Measurements from ENCODE around the gene OR7D2. TPM values are rescaled to one million over a fixed set of nuclear protein-coding genes. Genes with fewer than 3 reads are reported as not detected.

Gene OR7D2
- total RNA-seq, 1 donor from 2014 or later, result not detected

GRCh38 chr19:9144920-9145319 lies 33.9 kb upstream of the OR7D2 start:
- no peaks in the 10 kb centered on the region for H3K27me3 ChIP-seq (ENCODE audit: control insufficient read depth, insufficient read depth, low read length)
- H3K4me3 ChIP-seq (ENCODE audit: low read depth, low read length), result no peak overlapping the region
- no peak for TF ChIP-seq CTCF (IDR thresholded peaks at IDR 0.05; ENCODE audit: insufficient read depth, low read length, poor library complexity, severe bottlenecking)
- DNase-seq (ENCODE audit: low read depth), result no peak
- H3K36me3 ChIP-seq (ENCODE audit: control insufficient read depth, insufficient read depth, low read length), result no peaks in the 10 kb centered on the region

- TF ChIP-seq CTCF (IDR thresholded peaks at IDR 0.05; ENCODE audit: insufficient read depth, low read length, poor library complexity, severe bottlenecking), result no peak
- Histone ChIP-seq H3K27me3 (ENCODE audit: control insufficient read depth, insufficient read depth, low read length) (no peaks in the 10 kb centered on the region), H3K4me3 (ENCODE audit: low read depth, low read length) (no peak overlapping the region), H3K36me3 (ENCODE audit: control insufficient read depth, insufficient read depth, low read length) (no peaks in the 10 kb centered on the region)
- DNase-seq (ENCODE audit: low read depth), result no peak
These were observed 31.9 kb upstream of the OR7D2 start for GRCh38 chr19:9146882-9147281.

- Histone ChIP-seq H3K27me3 (ENCODE audit: control insufficient read depth, insufficient read depth, low read length) (no peaks in the 10 kb centered on the region), H3K4me3 (ENCODE audit: low read depth, low read length) (no peak overlapping the region), H3K36me3 (ENCODE audit: control insufficient read depth, insufficient read depth, low read length) (no peaks in the 10 kb centered on the region)
- no peak for TF ChIP-seq CTCF (IDR thresholded peaks at IDR 0.05; ENCODE audit: insufficient read depth, low read length, poor library complexity, severe bottlenecking)
- DNase-seq (ENCODE audit: low read depth), result no peak
These were observed 30.1 kb upstream of the OR7D2 start for GRCh38 chr19:9148697-9149096.

- no peak for TF ChIP-seq CTCF (IDR thresholded peaks at IDR 0.05; ENCODE audit: insufficient read depth, low read length, poor library complexity, severe bottlenecking)
- DNase-seq (ENCODE audit: low read depth), result no peak
- H3K27me3 ChIP-seq (ENCODE audit: control insufficient read depth, insufficient read depth, low read length), result no peaks in the 10 kb centered on the region
- no peaks in the 10 kb centered on the region for H3K36me3 ChIP-seq (ENCODE audit: control insufficient read depth, insufficient read depth, low read length)
- no peak overlapping the region for H3K4me3 ChIP-seq (ENCODE audit: low read depth, low read length)
These were observed 28.8 kb upstream of the OR7D2 start for GRCh38 chr19:9149997-9150396.

GRCh38 chr19:9150650-9151049 lies 28.1 kb upstream of the OR7D2 start:
- H3K36me3 ChIP-seq (ENCODE audit: control insufficient read depth, insufficient read depth, low read length), result peaks cover under 1% of the 10 kb centered on the region
- no peak for DNase-seq (ENCODE audit: low read depth)
- TF ChIP-seq CTCF (IDR thresholded peaks at IDR 0.05; ENCODE audit: insufficient read depth, low read length, poor library complexity, severe bottlenecking), result no peak
- no peaks in the 10 kb centered on the region for H3K27me3 ChIP-seq (ENCODE audit: control insufficient read depth, insufficient read depth, low read length)
- H3K4me3 ChIP-seq (ENCODE audit: low read depth, low read length), result no peak overlapping the region

GRCh38 chr19:9151367-9151766 lies 27.4 kb upstream of the OR7D2 start:
- H3K4me3 ChIP-seq (ENCODE audit: low read depth, low read length), result no peak overlapping the region
- TF ChIP-seq CTCF (IDR thresholded peaks at IDR 0.05; ENCODE audit: insufficient read depth, low read length, poor library complexity, severe bottlenecking), result no peak
- DNase-seq (ENCODE audit: low read depth), result no peak
- H3K27me3 ChIP-seq (ENCODE audit: control insufficient read depth, insufficient read depth, low read length), result no peaks in the 10 kb centered on the region
- H3K36me3 ChIP-seq (ENCODE audit: control insufficient read depth, insufficient read depth, low read length), result peaks cover 3% of the 10 kb centered on the region

All from kidney epithelial cell (primary cell).